OCI-LY3 (cell line): Measurements from ENCODE around the gene GALNT2.

Source experiments
- CTCF ChIP-seq: fragments of 200-600, 300-600 bp; sonication (generic); IDR thresholded peaks from 2 replicates; pipeline ENCODE4 v1.5.1; 2014; ENCODE audit warnings: antibody characterized with exemption, low read length, low read depth
- EZH2phosphoT487 ChIP-seq: fragments of 200-600 bp; shearing (Covaris generic); IDR thresholded peaks from 2 replicates; pipeline ENCODE4 v1.6.1; 2018; ENCODE audit warnings: antibody characterized with exemption, mixed run types, low read depth

- TF ChIP-seq CTCF (no peak), EZH2phosphoT487 (no peak)
Observed at GRCh38 chr1:230077436-230078213, 10.6 kb downstream of the GALNT2 start.
